GM19193 (cell line): ENCODE measurements around the gene SHKBP1.

Source experiments
- POLR2A ChIP-seq: IDR thresholded peaks from 4 replicates; pipeline ENCODE4 v1.6.1; 2011; ENCODE audit not compliant: insufficient read depth, insufficient read length; ENCODE audit errors: extremely low read depth

SHKBP1 gene

DNA sequence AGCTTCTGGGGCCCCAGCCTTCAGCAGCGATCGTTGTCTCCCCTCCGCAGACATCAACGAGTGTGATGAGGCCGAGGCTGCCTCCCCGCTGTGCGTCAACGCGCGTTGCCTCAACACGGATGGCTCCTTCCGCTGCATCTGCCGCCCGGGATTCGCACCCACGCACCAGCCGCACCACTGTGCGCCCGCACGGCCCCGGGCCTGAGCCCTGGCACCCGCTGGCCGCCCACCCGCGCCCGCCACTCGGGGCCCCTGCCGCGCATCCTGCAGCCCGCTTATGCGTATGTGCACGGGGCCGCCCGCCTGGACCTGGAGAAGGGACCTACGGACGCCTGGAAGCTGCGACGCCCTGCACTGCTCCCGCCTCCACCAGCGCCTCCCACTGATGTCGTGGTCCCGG, 52.7 kb downstream of the SHKBP1 start:
- no peak for TF ChIP-seq POLR2A

DNA sequence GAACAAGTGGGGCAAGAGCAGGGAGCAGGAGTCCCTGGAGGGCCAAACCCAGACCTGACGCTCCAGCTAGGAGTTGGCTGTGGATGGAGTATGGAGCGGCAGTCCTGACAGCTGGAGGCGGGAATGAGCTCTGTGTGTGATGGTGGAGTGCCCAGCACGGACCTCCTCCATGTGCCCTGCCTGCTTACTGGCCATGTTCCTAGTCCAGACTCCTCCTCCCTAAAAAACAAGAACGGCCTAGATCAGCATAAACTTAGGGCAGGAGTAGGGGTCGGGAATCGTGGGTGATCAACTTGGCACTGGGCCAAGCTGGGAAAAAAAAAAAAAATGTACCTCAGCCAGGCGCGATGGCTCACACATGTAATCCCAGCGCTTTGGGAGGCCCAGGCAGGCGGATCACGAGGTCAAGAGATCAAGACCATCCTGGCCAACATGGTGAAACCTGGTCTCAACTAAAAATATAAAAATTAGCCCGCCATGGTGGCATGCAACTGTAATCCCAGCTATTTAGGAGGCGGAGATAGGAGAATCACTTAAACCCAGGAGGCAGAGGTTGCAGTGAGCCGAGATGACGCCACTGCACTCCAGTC, 54.0 kb downstream of the SHKBP1 start:
- no peak for TF ChIP-seq POLR2A

DNA sequence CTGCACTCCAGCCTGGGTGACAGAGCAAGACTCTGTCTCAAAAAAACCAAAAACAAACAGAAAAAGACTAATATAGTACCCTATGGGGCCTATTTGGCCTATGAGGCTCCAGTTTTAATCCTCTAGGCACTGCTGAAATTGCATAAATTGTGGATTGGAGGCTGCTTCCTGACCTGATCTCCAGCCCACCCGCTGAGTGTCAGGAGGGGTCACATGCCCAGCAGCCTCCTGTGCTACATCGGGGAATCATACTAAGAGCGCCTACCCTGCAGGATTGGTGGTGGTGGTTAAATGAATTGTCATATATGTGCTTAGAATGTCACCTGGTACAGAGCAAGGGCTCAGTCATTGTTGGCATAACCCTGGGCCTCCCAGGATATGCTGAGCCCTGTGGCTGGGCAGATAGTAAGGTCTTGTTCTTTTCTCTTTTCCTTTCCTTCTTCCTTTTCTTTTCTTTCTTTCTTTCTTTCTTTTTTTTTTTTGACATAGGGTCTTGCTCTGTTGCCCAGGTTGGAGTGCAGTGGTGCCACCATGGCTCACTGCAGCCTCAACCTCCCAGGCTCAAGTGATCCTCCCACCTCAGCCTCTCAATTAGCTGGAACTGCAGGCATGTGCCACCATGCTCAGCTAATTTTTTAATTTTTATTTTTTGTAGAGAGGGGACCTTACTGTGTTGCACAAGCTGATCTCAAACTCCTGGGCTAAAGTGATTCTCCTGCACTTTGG, 55.8 kb downstream of the SHKBP1 start:
- TF ChIP-seq POLR2A = no peak

DNA sequence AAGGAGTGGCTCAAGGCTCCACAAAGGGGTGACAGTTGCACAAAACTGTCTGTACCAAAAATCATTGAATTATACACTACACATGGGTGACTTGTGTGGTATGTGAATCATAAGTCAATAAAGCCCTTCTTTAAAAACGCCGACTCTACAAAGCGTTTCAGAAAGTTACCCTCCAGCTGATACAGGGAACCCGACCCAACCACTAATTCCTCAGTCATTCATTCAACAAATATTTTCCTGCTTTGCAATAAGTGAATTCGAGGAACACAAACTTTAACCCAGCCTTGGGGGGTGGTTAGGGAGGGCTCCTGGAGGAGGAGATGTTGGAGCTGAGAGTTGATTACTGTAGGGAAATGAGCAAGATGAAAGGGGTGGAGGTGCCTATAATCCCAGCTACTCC, 56.5 kb downstream of the SHKBP1 start:
- no peak for TF ChIP-seq POLR2A

DNA sequence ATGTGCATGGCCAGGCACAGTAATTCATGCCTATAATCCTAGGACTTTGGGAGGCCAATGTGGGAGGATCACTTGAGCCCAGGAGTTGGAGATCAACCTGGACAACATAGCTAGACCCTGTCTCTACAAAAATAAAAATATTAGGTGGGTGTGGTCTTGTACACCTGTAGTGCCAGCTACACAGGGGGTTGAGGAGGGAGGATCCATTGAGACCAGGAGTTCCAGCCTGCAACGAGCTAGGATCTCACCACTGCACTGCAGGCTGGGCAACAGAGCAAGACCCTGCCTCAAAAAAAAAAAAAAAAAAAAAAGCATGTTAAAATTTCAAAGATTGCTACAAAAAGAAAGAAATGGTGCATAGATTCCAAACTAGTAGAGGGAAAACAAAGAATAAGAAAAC, 61.7 kb downstream of the SHKBP1 start:
- TF ChIP-seq POLR2A = no peak

DNA sequence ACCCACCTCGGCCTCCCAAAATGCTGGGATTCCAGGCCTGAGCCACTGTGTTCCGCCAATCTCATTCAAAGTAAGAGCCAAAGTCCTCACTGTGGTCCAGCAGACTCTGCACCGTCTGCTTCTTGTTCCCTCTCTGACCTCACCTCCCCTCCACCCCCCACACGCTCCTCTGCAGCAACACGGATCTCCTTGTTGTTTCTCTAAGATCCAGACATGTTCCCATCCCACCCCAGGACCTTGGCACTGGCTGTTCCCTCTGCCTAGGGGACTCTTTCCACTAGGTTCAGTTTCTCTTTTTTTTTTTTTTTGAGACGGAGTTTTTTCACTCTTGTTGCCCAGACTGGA, 62.9 kb downstream of the SHKBP1 start:
- TF ChIP-seq POLR2A = no peak

DNA sequence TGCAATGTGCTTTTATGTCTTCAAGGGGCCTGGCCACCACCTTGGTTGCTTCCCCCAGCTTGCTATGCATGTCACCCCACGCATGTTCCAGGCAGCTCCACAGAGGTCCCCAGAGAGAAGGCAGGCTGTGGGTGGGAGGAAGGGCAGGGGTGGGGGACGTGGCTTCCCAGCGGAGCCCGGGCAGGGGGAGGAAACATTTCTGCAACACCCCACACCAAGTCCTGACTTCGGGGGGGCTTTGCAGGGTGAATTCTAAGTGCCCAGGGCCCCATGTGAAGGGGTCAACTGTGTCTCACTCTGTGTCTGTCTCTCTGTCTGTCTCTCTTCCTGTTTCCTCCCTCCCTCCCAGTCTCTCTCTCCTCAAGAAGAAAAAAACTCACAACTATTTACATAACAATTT, 64.1 kb downstream of the SHKBP1 start:
- no peak for TF ChIP-seq POLR2A
